Naive B cell (primary cell): ENCODE data around the gene ITGAD. TPM values are rescaled to one million over a fixed set of nuclear protein-coding genes. Genes with fewer than 3 reads are reported as not detected.

Source experiments
- ATAC-seq, 2 donors: fragments of 150-1000 bp; cut with Tn5 transposase; 2 replicates each; pipeline ENCODE4 v1.10.0; 2021; ENCODE audit warnings: low read depth in 2 of 2, mild to moderate bottlenecking in 2 of 2, moderate library complexity in 2 of 2
- DNase-seq: peaks from one replicate; pipeline ENCODE4 v3.0.0; 2022
- H3K27ac Mint-ChIP-seq, 6 donors: one replicate each; pipeline ENCODE4 v1.8.0; 2020 to 2022; ENCODE audit warnings: mild to moderate bottlenecking in 6 of 6, mixed read lengths in 6 of 6, moderate library complexity in 5 of 6, inconsistent platforms in 2 of 6
- H3K27me3 Mint-ChIP-seq, 3 donors: one replicate each; pipeline ENCODE4 v1.8.0; 2021 to 2022; ENCODE audit warnings: mixed read lengths in 3 of 3, mild to moderate bottlenecking in 1 of 3
- H3K36me3 Mint-ChIP-seq, 2 donors: one replicate each; pipeline ENCODE4 v1.8.0; 2020 to 2022; ENCODE audit warnings: mixed read lengths in 2 of 2, inconsistent platforms in 1 of 2, mild to moderate bottlenecking in 1 of 2
- H3K4me1 Mint-ChIP-seq, 3 donors: one replicate each; pipeline ENCODE4 v1.8.0; 2020 to 2022; ENCODE audit warnings: mixed read lengths in 3 of 3, inconsistent platforms in 1 of 3, mild to moderate bottlenecking in 1 of 3, moderate library complexity in 1 of 3
- H3K4me3 Mint-ChIP-seq, 8 donors: one replicate each; pipeline ENCODE4 v1.8.0; 2020 to 2022; ENCODE audit warnings: mild to moderate bottlenecking in 8 of 8, mixed read lengths in 8 of 8, moderate library complexity in 8 of 8, inconsistent platforms in 2 of 8
- H3K9me3 Mint-ChIP-seq, 7 donors: one replicate each; pipeline ENCODE4 v1.8.0; 2020 to 2022; ENCODE audit warnings: mixed read lengths in 7 of 7, mild to moderate bottlenecking in 5 of 7, inconsistent platforms in 2 of 7, moderate library complexity in 1 of 7
- polyA plus RNA-seq, 6 donors: library from polyadenylated mRNA; unstranded; fragments of 300-500 nt; fragmentation: Illumina TruSeq; gene quantifications; one replicate each; pipeline ENCODE4 v1.2.3, GENCODE V29; 2021; ENCODE audit warnings: low read depth in 6 of 6

ITGAD gene
- polyA plus RNA-seq, 6 donors from 2014 or later = not detected

GRCh38 chr16:31375231-31375630, 17.9 kb upstream of the ITGAD start:
- ATAC-seq (no peak), DNase-seq (no peak)
- Mint-ChIP-seq H3K36me3 (no peaks in the 10 kb centered on the region), H3K27me3 (peaks cover 8 to 25% (median 17%) of the 10 kb centered on the region in 3 donors), H3K27ac (no peak overlapping the region), H3K4me1 (peaks cover 0 to 5% (median 0%) of the 10 kb centered on the region in 3 donors), H3K9me3 (peaks cover 0 to 16% (median 6%) of the 10 kb centered on the region in 7 donors), H3K4me3 (no peak overlapping the region)

GRCh38 chr16:31376705-31377104, 16.4 kb upstream of the ITGAD start:
- H3K36me3 Mint-ChIP-seq = no peaks in the 10 kb centered on the region
- H3K27ac Mint-ChIP-seq = peak overlapping the region in 1 of 6 donors; percentile 54
- peaks cover 0 to 5% (median 0%) of the 10 kb centered on the region in 3 donors for H3K4me1 Mint-ChIP-seq
- peaks cover 8 to 21% (median 11%) of the 10 kb centered on the region in 3 donors for H3K27me3 Mint-ChIP-seq
- ATAC-seq (no peak), DNase-seq (no peak)
- H3K4me3 Mint-ChIP-seq = no peak overlapping the region
- H3K9me3 Mint-ChIP-seq = peaks cover 0 to 16% (median 6%) of the 10 kb centered on the region in 7 donors

- no peaks in the 10 kb centered on the region for H3K36me3 Mint-ChIP-seq
- peak overlapping the region in 1 of 6 donors; percentile 54 for H3K27ac Mint-ChIP-seq
- no peak for DNase-seq
- H3K27me3 Mint-ChIP-seq = peaks cover 8 to 19% (median 11%) of the 10 kb centered on the region in 3 donors
- peaks cover 0 to 16% (median 6%) of the 10 kb centered on the region in 7 donors for H3K9me3 Mint-ChIP-seq
- peaks cover 0 to 5% (median 1%) of the 10 kb centered on the region in 3 donors for H3K4me1 Mint-ChIP-seq
- H3K4me3 Mint-ChIP-seq = no peak overlapping the region
- ATAC-seq = no peak
Observed at GRCh38 chr16:31377210-31377903, 15.8 kb upstream of the ITGAD start.

GRCh38 chr16:31380201-31380600, 12.9 kb upstream of the ITGAD start:
- Mint-ChIP-seq H3K4me1 (peaks cover 0 to 5% (median 4%) of the 10 kb centered on the region in 3 donors), H3K27me3 (peaks cover 0 to 15% (median 11%) of the 10 kb centered on the region in 3 donors), H3K9me3 (peaks cover 0 to 9% (median 4%) of the 10 kb centered on the region in 7 donors), H3K36me3 (no peaks in the 10 kb centered on the region), H3K4me3 (no peak overlapping the region), H3K27ac (no peak overlapping the region)
- ATAC-seq (no peak), DNase-seq (no peak)

- H3K4me3 Mint-ChIP-seq = no peak overlapping the region
- ATAC-seq = peak; percentile 63 to 79
- peaks cover 0 to 5% (median 4%) of the 10 kb centered on the region in 3 donors for H3K4me1 Mint-ChIP-seq
- DNase-seq = peak; percentile 32
- no peak overlapping the region for H3K27ac Mint-ChIP-seq
- no peaks in the 10 kb centered on the region for H3K9me3 Mint-ChIP-seq
- H3K27me3 Mint-ChIP-seq = peaks cover 4 to 25% (median 8%) of the 10 kb centered on the region in 3 donors
- H3K36me3 Mint-ChIP-seq = no peaks in the 10 kb centered on the region
Observed at GRCh38 chr16:31382485-31383161, 10.5 kb upstream of the ITGAD start.

GRCh38 chr16:31385680-31386079, 7.5 kb upstream of the ITGAD start:
- DNase-seq = no peak
- no peak overlapping the region for H3K27ac Mint-ChIP-seq
- no peak overlapping the region for H3K4me3 Mint-ChIP-seq
- H3K27me3 Mint-ChIP-seq = peaks cover 20 to 40% (median 22%) of the 10 kb centered on the region in 3 donors
- H3K9me3 Mint-ChIP-seq = no peaks in the 10 kb centered on the region
- H3K36me3 Mint-ChIP-seq = no peaks in the 10 kb centered on the region
- peaks cover 0 to 5% (median 4%) of the 10 kb centered on the region in 3 donors for H3K4me1 Mint-ChIP-seq
- no peak for ATAC-seq

- peaks cover 20 to 40% (median 25%) of the 10 kb centered on the region in 3 donors for H3K27me3 Mint-ChIP-seq
- DNase-seq = no peak
Observed at GRCh38 chr16:31386157-31386984, 6.8 kb upstream of the ITGAD start.

DNA sequence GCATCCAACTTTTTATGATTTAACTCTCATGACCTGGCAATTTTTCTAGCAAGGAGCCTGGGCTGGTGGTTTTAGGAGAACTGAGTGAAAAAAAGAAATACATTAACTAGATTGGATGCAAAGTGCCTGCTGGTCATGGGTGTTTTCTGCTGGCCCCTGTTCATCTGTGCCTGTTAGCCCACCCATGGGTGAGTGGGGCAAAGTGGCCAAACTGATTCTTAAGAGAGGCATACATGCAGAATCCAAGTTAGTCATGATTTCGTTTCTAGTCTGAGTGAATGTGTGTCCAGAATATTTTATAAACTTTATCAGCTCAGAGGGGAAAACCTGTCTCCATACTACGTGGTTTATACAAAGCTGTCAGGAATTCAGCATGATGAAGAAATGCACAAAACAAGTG, 4.6 kb upstream of the ITGAD start:
- no peaks in the 10 kb centered on the region for H3K9me3 Mint-ChIP-seq
- no peak for DNase-seq
- H3K4me1 Mint-ChIP-seq = peaks cover 0 to 5% (median 5%) of the 10 kb centered on the region in 3 donors
- H3K27me3 Mint-ChIP-seq = peaks cover 20 to 48% (median 38%) of the 10 kb centered on the region in 3 donors
- H3K4me3 Mint-ChIP-seq = no peak overlapping the region
- no peak overlapping the region for H3K27ac Mint-ChIP-seq
- H3K36me3 Mint-ChIP-seq = no peaks in the 10 kb centered on the region
- ATAC-seq = no peak

More at GRCh38 chr16:31386157-31386984, 6.8 kb upstream of the ITGAD start:
- H3K4me1 Mint-ChIP-seq = peaks cover 0 to 5% (median 4%) of the 10 kb centered on the region in 3 donors
- H3K27ac Mint-ChIP-seq = no peak overlapping the region
- peak; percentile 50 to 82 for ATAC-seq
- no peak overlapping the region for H3K4me3 Mint-ChIP-seq
- no peaks in the 10 kb centered on the region for H3K36me3 Mint-ChIP-seq
- no peaks in the 10 kb centered on the region for H3K9me3 Mint-ChIP-seq

GRCh38 chr16:31390504-31391041, 2.6 kb upstream of the ITGAD start:
- DNase-seq = no peak
- no peaks in the 10 kb centered on the region for H3K9me3 Mint-ChIP-seq
- no peak for ATAC-seq
- peaks cover 15 to 47% (median 45%) of the 10 kb centered on the region in 3 donors for H3K27me3 Mint-ChIP-seq
- peak overlapping the region in 1 of 6 donors; percentile 9 for H3K27ac Mint-ChIP-seq
- no peak overlapping the region for H3K4me3 Mint-ChIP-seq
- peaks cover 0 to 5% (median 5%) of the 10 kb centered on the region in 3 donors for H3K4me1 Mint-ChIP-seq
- H3K36me3 Mint-ChIP-seq = no peaks in the 10 kb centered on the region

GRCh38 chr16:31395647-31396046, 2.5 kb downstream of the ITGAD start:
- Mint-ChIP-seq H3K4me3 (no peak overlapping the region), H3K27ac (peak overlapping the region in 1 of 6 donors; percentile 53), H3K27me3 (peaks cover 4 to 38% (median 25%) of the 10 kb centered on the region in 3 donors), H3K36me3 (peaks cover 8 to 14% of the 10 kb centered on the region in 2 donors), H3K4me1 (peaks cover 2 to 16% (median 5%) of the 10 kb centered on the region in 3 donors), H3K9me3 (peaks cover 5 to 15% (median 10%) of the 10 kb centered on the region in 7 donors)
- DNase-seq = no peak
- ATAC-seq = no peak

DNA sequence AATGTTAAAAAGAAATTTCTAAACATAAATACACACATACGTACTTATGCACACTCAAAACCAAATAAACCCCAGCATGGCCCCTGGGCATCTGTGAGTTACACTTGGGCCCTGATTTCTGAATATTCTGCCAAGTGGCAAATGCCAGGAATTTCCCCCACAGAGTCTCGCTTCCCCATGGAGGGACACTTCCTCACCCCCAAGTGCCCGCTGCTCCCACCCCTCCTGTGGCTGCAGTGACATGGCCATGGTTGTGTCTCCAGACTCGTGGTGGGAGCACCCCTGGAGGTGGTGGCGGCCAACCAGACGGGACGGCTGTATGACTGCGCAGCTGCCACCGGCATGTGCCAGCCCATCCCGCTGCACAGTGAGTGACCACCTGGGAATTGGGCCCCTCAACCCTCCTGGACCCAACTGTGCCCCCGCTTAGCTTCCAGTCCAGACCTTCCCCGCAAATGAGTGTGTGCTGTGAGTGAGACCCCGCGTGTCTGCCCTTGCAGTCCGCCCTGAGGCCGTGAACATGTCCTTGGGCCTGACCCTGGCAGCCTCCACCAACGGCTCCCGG, 4.0 kb downstream of the ITGAD start:
- Mint-ChIP-seq H3K27me3 (peaks cover 4 to 38% (median 19%) of the 10 kb centered on the region in 3 donors), H3K4me3 (peak overlapping the region in 1 of 8 donors; percentile 77), H3K36me3 (peaks cover 8 to 14% of the 10 kb centered on the region in 2 donors), H3K4me1 (peaks cover 2 to 16% (median 5%) of the 10 kb centered on the region in 3 donors), H3K9me3 (peaks cover 5 to 15% (median 10%) of the 10 kb centered on the region in 7 donors), H3K27ac (no peak overlapping the region)
- ATAC-seq (no peak), DNase-seq (no peak)

DNA sequence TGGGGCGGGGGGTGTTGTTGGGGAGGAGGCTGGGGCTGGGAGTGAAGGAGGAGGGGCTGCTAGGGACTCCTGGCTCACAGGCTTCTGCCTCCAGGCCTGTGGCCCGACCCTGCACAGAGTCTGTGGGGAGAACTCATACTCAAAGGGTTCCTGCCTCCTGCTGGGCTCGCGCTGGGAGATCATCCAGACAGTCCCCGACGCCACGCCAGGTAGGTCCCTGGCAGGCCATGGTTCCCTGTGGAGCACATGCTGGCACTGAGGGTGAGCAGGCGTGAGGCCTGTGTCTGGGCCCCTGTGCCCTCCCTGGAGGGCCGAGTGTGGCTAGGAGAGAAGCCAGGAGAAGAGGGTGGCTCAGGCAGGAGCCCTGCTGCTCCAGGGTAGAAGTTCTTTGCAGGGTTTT, 4.6 kb downstream of the ITGAD start:
- Mint-ChIP-seq H3K27me3 (peaks cover under 1 to 33% (median 14%) of the 10 kb centered on the region in 3 donors), H3K9me3 (peaks cover 5 to 15% (median 10%) of the 10 kb centered on the region in 7 donors), H3K27ac (no peak overlapping the region), H3K4me1 (peaks cover 2 to 16% (median 5%) of the 10 kb centered on the region in 3 donors), H3K36me3 (peaks cover 8 to 14% of the 10 kb centered on the region in 2 donors), H3K4me3 (no peak overlapping the region)
- DNase-seq = no peak
- ATAC-seq = no peak
